Endodermal cell (in vitro differentiated cells): ENCODE data around the gene RORB. TPM values are rescaled to one million over a fixed set of nuclear protein-coding genes. Genes with fewer than 3 reads are reported as not detected.

Source experiments
- DNase-seq: peaks from one replicate; pipeline ENCODE4 v3.0.0-alpha.2; 2017
- H3K27ac ChIP-seq: 2 replicates; pipeline ENCODE4 v1.5.1; 2013; ENCODE audit warnings: mild to moderate bottlenecking, low read depth, low read length, moderate library complexity
- H3K27me3 ChIP-seq: 2 replicates; pipeline ENCODE4 v1.6.1; 2013; ENCODE audit warnings: mild to moderate bottlenecking, low read length, moderate library complexity; ENCODE audit not compliant: insufficient read depth, control insufficient read depth, poor library complexity, severe bottlenecking
- H3K36me3 ChIP-seq: 2 replicates; pipeline ENCODE4 v1.7.0; 2013; ENCODE audit warnings: mild to moderate bottlenecking, low read length, moderate library complexity; ENCODE audit not compliant: control insufficient read depth, insufficient read depth
- H3K4me1 ChIP-seq: one replicate; pipeline ENCODE4 v1.7.0; 2013; ENCODE audit warnings: low read length; ENCODE audit not compliant: control insufficient read depth, insufficient read depth
- H3K4me3 ChIP-seq: 2 replicates; pipeline ENCODE4 v1.5.1; 2013; ENCODE audit warnings: mild to moderate bottlenecking, low read length, moderate library complexity
- H3K9ac ChIP-seq: 2 replicates; pipeline ENCODE4 v1.6.1; 2013; ENCODE audit warnings: mild to moderate bottlenecking, low read length, moderate library complexity; ENCODE audit not compliant: poor library complexity, severe bottlenecking; ENCODE audit errors: extremely low read depth
- H3K9me3 ChIP-seq: 2 replicates; pipeline ENCODE4 v1.6.1; 2013; ENCODE audit warnings: mild to moderate bottlenecking, low read length, moderate library complexity; ENCODE audit not compliant: control insufficient read depth
- H3K27ac Mint-ChIP-seq: 2 replicates; pipeline ENCODE4 v1.8.0; 2020; ENCODE audit warnings: mixed read lengths
- H3K27me3 Mint-ChIP-seq: 2 replicates; pipeline ENCODE4 v1.8.0; 2021; ENCODE audit warnings: mild to moderate bottlenecking, mixed read lengths; ENCODE audit not compliant: insufficient read depth
- H3K36me3 Mint-ChIP-seq: 2 replicates; pipeline ENCODE4 v1.8.0; 2020; ENCODE audit warnings: low read depth, mixed read lengths
- H3K4me1 Mint-ChIP-seq: 2 replicates; pipeline ENCODE4 v1.8.0; 2020; ENCODE audit warnings: mixed read lengths
- H3K4me3 Mint-ChIP-seq: 2 replicates; pipeline ENCODE4 v1.8.0; 2020; ENCODE audit warnings: mild to moderate bottlenecking, moderate library complexity, mixed read lengths
- H3K9me3 Mint-ChIP-seq: 2 replicates; pipeline ENCODE4 v1.8.0; 2020; ENCODE audit warnings: mild to moderate bottlenecking, mixed read lengths
- CTCF ChIP-seq: fragments of 200-600 bp; sonication (generic); conservative IDR thresholded peaks from 2 replicates; pipeline ENCODE4 v1.5.0; 2021; ENCODE audit warnings: antibody characterized with exemption, mild to moderate bottlenecking
- WGBS, 2 experiments: methylation state at CpG; one replicate each; pipeline versions ENCODE4 v1.1.5 to v1.1.7; 2013; ENCODE audit warnings: missing lambda C conversion rate in 2 of 2, mixed read lengths in 1 of 2; ENCODE audit not compliant: insufficient coverage in 1 of 2, insufficient read length in 1 of 2; 5-methylcytosine and 5-hydroxymethylcytosine counted together
- total RNA-seq, 2 donors: library from RNA; stranded (reverse); fragmentation: NEBNext Ultra II Directional in 1 of 2; extraction: Animal tissue kit (Norgen Biotek cat#: 25700) in 1 of 2; gene quantifications; 2 replicates in 1 of 2; 3 replicates in 1 of 2; pipeline ENCODE4 v1.2.1, GENCODE V29; 2021

RORB gene
- total RNA-seq, 2 donors from 2014 or later, result 0.18 to 0.88 TPM

- H3K9ac ChIP-seq, result no peak overlapping the region
- no peaks in the 10 kb centered on the region for H3K4me1 ChIP-seq
- H3K4me3 ChIP-seq, result no peak overlapping the region
- H3K36me3 ChIP-seq, result no peaks in the 10 kb centered on the region
- H3K27ac ChIP-seq, result no peak overlapping the region
- H3K27me3 ChIP-seq, result no peaks in the 10 kb centered on the region
- Mint-ChIP-seq H3K9me3 (no peaks in the 10 kb centered on the region), H3K4me1 (peaks cover 12% of the 10 kb centered on the region), H3K27ac (peak overlapping the region; percentile 7), H3K27me3 (no peaks in the 10 kb centered on the region), H3K36me3 (no peaks in the 10 kb centered on the region), H3K4me3 (no peak overlapping the region)
- WGBS, 2 experiments, result 91 to 92% methylated on average over 2 of the region's 3 CpGs
- no peaks in the 10 kb centered on the region for H3K9me3 ChIP-seq
- no peak for DNase-seq
- TF ChIP-seq CTCF, result no peak
Measured at GRCh38 chr9:74556685-74557084, 59.5 kb downstream of the RORB start.

- Mint-ChIP-seq H3K27ac (no peak overlapping the region), H3K4me3 (no peak overlapping the region), H3K27me3 (no peaks in the 10 kb centered on the region), H3K4me1 (peaks cover 12% of the 10 kb centered on the region), H3K36me3 (no peaks in the 10 kb centered on the region), H3K9me3 (no peaks in the 10 kb centered on the region)
- Histone ChIP-seq H3K36me3 (no peaks in the 10 kb centered on the region), H3K9ac (no peak overlapping the region), H3K9me3 (no peaks in the 10 kb centered on the region), H3K27me3 (no peaks in the 10 kb centered on the region), H3K4me1 (no peaks in the 10 kb centered on the region), H3K4me3 (no peak overlapping the region), H3K27ac (no peak overlapping the region)
- 99 to 100% methylated on average over 1 to 4 of the region's 5 CpGs for WGBS, 2 experiments
- no peak for TF ChIP-seq CTCF
- DNase-seq, result no peak
Measured at GRCh38 chr9:74557571-74557970, 60.4 kb downstream of the RORB start.

GRCh38 chr9:74562611-74563010, 65.5 kb downstream of the RORB start:
- DNase-seq, result no peak
- Histone ChIP-seq H3K36me3 (no peaks in the 10 kb centered on the region), H3K27ac (no peak overlapping the region), H3K4me1 (peaks cover 10% of the 10 kb centered on the region), H3K9me3 (no peaks in the 10 kb centered on the region), H3K27me3 (no peaks in the 10 kb centered on the region), H3K4me3 (no peak overlapping the region), H3K9ac (no peak overlapping the region)
- H3K36me3 Mint-ChIP-seq, result no peaks in the 10 kb centered on the region
- H3K4me1 Mint-ChIP-seq, result peaks cover 14% of the 10 kb centered on the region
- H3K4me3 Mint-ChIP-seq, result no peak overlapping the region
- no peaks in the 10 kb centered on the region for H3K9me3 Mint-ChIP-seq
- no peak for TF ChIP-seq CTCF
- H3K27me3 Mint-ChIP-seq, result no peaks in the 10 kb centered on the region
- H3K27ac Mint-ChIP-seq, result no peak overlapping the region
